GM12875 (cell line): Measurements from ENCODE around the gene ACSF3.

ENCODE experiments used
- H3K4me3 ChIP-seq: one replicate; pipeline ENCODE4 v1.5.1; 2011; ENCODE audit warnings: low read depth, low read length, control low read depth
- CTCF ChIP-seq: IDR thresholded peaks from 2 replicates; pipeline ENCODE4 v1.5.1; 2011; ENCODE audit warnings: low read depth, mild to moderate bottlenecking, control low read depth, inconsistent platforms, low read length, moderate library complexity, borderline replicate concordance; ENCODE audit not compliant: insufficient read depth

ACSF3 gene

GRCh38 chr16:89143911-89144675, 50.4 kb downstream of the ACSF3 start:
- no peak for TF ChIP-seq CTCF
- H3K4me3 ChIP-seq = no peak overlapping the region

GRCh38 chr16:89144681-89145080, 51.0 kb downstream of the ACSF3 start:
- H3K4me3 ChIP-seq = no peak overlapping the region
- no peak for TF ChIP-seq CTCF

DNA sequence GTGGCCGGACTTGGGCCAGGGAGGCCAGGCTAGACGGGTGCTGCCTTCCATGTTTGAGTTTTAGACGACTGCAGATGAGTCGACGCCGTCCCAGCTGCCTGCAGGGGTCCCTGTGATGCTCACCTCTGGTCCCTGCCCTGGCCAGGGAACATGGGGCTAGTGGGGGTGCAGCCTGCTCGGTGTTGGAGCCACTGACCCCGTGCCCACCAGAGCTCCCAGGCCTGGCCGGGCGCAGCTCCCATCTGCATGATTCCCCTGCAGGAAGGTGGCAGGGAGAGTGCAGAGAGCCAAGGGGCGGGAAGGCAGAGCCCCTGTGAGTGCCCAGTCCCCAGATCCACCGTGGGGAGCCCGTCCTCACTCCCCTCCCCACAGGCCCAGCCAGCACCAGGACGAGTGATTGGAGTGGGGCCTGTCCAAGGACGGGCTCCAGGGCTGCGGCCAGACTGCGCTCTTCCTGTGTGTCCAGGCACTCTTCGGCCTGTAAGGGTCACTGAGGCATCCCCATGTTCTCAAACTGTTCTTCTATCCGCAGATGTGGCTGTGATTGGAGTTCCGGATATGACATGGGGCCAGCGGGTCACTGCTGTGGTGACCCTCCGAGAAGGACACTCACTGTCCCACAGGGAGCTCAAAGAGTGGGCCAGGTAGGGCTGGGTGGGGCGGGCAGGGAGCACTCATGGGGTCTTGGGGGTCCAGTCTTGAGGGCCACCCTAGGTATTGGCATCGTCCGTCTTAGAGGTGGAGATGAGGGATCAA, 51.9 kb downstream of the ACSF3 start:
- TF ChIP-seq CTCF = no peak
- no peak overlapping the region for H3K4me3 ChIP-seq

GRCh38 chr16:89146211-89147005, 52.8 kb downstream of the ACSF3 start:
- no peak overlapping the region for H3K4me3 ChIP-seq
- TF ChIP-seq CTCF = no peak

DNA sequence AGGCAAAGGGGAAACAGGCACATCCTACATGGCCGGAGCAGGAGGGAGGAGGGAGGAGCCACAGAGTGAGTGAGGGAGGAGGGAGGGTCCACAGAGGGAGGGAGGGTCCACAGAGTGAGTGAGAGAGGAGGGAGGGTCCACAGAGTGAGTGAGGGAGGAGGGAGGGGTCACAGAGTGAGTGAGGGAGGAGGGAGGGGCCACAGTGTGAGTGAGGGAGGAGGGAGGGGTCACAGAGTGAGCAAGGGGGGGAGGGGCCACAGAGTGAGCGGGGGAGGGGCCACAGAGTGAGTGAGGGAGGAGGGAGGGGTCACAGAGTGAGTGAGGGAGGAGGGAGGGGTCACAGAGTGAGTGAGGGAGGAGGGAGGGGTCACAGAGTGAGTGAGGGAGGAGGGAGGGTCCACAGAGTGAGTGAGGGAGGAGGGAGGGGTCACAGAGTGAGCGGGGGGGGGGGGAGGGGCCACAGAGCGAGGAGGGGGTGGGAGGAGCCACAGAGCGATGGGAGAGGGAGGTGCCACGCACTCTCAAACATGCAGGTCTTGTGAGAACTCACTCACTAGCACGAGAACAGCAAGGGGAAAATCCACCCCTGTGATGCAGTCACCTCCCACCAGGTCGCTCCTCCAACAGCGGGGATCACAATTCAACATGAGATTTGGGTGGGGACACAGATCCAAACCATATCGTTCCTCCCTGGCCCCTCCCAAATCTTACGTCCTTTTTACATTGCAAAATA, 53.6 kb downstream of the ACSF3 start:
- no peak overlapping the region for H3K4me3 ChIP-seq
- no peak for TF ChIP-seq CTCF

DNA sequence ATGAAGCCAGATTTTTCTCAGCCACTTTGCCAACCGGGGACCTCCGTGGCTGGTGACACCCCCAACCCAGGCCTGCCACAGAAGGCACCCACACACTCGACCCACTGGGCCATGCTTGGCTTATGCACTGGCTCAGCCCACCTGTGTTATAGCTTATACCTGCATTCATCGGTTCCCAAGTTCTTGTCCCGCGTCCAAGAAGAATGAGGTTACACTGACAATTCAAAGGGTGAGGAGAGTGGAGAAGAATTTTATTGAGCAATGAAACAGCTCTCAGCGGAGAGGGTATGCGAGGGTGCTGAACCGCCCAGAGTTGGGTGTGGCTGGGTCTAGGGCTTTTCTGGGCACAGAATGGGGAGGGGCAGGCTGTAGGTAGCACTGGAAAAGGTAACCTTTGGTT, 55.7 kb downstream of the ACSF3 start:
- no peak for TF ChIP-seq CTCF
- H3K4me3 ChIP-seq = no peak overlapping the region
